Liver (tissue), 3 donors: ENCODE measurements around the gene ZNF496.

Experiments
- ATF3 ChIP-seq: IDR thresholded peaks from 2 replicates; pipeline ENCODE4 v1.6.1; 2016; ENCODE audit warnings: antibody characterized with exemption
- CTCF ChIP-seq: fragments of 150-350 bp; IDR thresholded peaks from 2 replicates; pipeline ENCODE4 v1.5.1; 2017; ENCODE audit warnings: improper control_type of control experiment, low read depth, low read length; ENCODE audit not compliant: missing input control
- GABPA ChIP-seq, 2 donors: IDR thresholded peaks in 1 of 2; conservative IDR thresholded peaks in 1 of 2; 2 replicates each; pipeline ENCODE4 v1.6.1; 2016; ENCODE audit warnings: antibody characterized with exemption in 2 of 2, mild to moderate bottlenecking in 1 of 2, moderate library complexity in 1 of 2
- JUND ChIP-seq, 2 donors: IDR thresholded peaks; 2 replicates each; pipeline ENCODE4 v1.6.1; 2016; ENCODE audit warnings: antibody characterized with exemption in 2 of 2
- MAX ChIP-seq: IDR thresholded peaks from 2 replicates; pipeline ENCODE4 v1.6.1; 2016; ENCODE audit warnings: antibody characterized with exemption
- RAD21 ChIP-seq, 2 donors: IDR thresholded peaks; 2 replicates each; pipeline ENCODE4 v1.6.1; 2016; ENCODE audit warnings: antibody characterized with exemption in 2 of 2, mild to moderate bottlenecking in 2 of 2
- TAF1 ChIP-seq: conservative IDR thresholded peaks from 2 replicates; pipeline ENCODE4 v1.6.1; 2016; ENCODE audit warnings: antibody characterized with exemption, mild to moderate bottlenecking
- donor health status: healthy.
- donor health status: healthy.

- no peak for TF ChIP-seq CTCF
- TF ChIP-seq GABPA (IDR thresholded peaks at IDR 0.05 in 1 of 2, conservative IDR thresholded peaks at IDR 0.05 in 1 of 2) = no peak
- TF ChIP-seq RAD21 (IDR thresholded peaks at IDR 0.05) = no peak
- TF ChIP-seq JUND (IDR thresholded peaks at IDR 0.05) = no peak
- no peak for TF ChIP-seq MAX
- TF ChIP-seq ATF3 = no peak
- TF ChIP-seq TAF1 = no peak
These were observed 1.1 kb upstream of the ZNF496 start for GRCh38 chr1:247332623-247333361.
